H9 (cell line): ENCODE data around the gene MSLN. TPM values are rescaled to one million over a fixed set of nuclear protein-coding genes. Genes with fewer than 3 reads are reported as not detected.

Source experiments
- DNase-seq: peaks from one replicate; pipeline ENCODE4 v3.0.0-alpha.2; 2017
- H2AFZ ChIP-seq: one replicate; pipeline ENCODE4 v1.6.1; 2013; ENCODE audit warnings: mild to moderate bottlenecking, low read length, control low read depth, moderate library complexity
- H2AK5ac ChIP-seq: 2 replicates; pipeline ENCODE4 v1.6.1; 2013; ENCODE audit warnings: low read length, control low read depth, mixed read lengths; ENCODE audit not compliant: insufficient read length
- H2BK120ac ChIP-seq: one replicate; pipeline ENCODE4 v1.6.1; 2013; ENCODE audit warnings: low read depth, mild to moderate bottlenecking, low read length, control low read depth, inconsistent platforms; ENCODE audit not compliant: poor library complexity, severe bottlenecking
- H2BK12ac ChIP-seq: 2 replicates; pipeline ENCODE4 v1.6.1; 2013; ENCODE audit warnings: low read length, control low read depth, mixed read lengths, low read depth; ENCODE audit not compliant: insufficient read length
- H2BK15ac ChIP-seq: 2 replicates; pipeline ENCODE4 v1.6.1; 2013; ENCODE audit warnings: low read depth, low read length, control low read depth
- H2BK20ac ChIP-seq: one replicate; pipeline ENCODE4 v1.6.1; 2013; ENCODE audit warnings: low read depth, mild to moderate bottlenecking, low read length, control low read depth, inconsistent platforms; ENCODE audit not compliant: poor library complexity, severe bottlenecking
- H2BK5ac ChIP-seq: 2 replicates; pipeline ENCODE4 v1.6.1; 2013; ENCODE audit warnings: low read length, control low read depth, mixed read lengths; ENCODE audit not compliant: insufficient read length
- H3K14ac ChIP-seq: 2 replicates; pipeline ENCODE4 v1.6.1; 2013; ENCODE audit warnings: low read length, control low read depth; ENCODE audit not compliant: insufficient read depth
- H3K18ac ChIP-seq: 2 replicates; pipeline ENCODE4 v1.6.1; 2013; ENCODE audit warnings: low read depth, mild to moderate bottlenecking, mixed read lengths, low read length, control low read depth; ENCODE audit not compliant: insufficient read length
- H3K23ac ChIP-seq: 2 replicates; pipeline ENCODE4 v1.6.1; 2013; ENCODE audit warnings: low read length, control low read depth, mixed read lengths, low read depth; ENCODE audit not compliant: insufficient read length
- H3K23me2 ChIP-seq: 2 replicates; pipeline ENCODE4 v1.6.1; 2013; ENCODE audit warnings: low read depth, mild to moderate bottlenecking, mixed read lengths, low read length, control low read depth; ENCODE audit not compliant: insufficient read length, poor library complexity, severe bottlenecking
- H3K27ac ChIP-seq: 2 replicates; pipeline ENCODE4 v1.5.1; 2013; ENCODE audit warnings: low read length, control low read depth, mixed read lengths, low read depth; ENCODE audit not compliant: insufficient read length
- H3K27me3 ChIP-seq: 2 replicates; pipeline ENCODE4 v1.6.1; 2013; ENCODE audit warnings: low read length, control low read depth, inconsistent platforms; ENCODE audit not compliant: insufficient read depth
- H3K4ac ChIP-seq: 2 replicates; pipeline ENCODE4 v1.6.1; 2013; ENCODE audit warnings: low read depth, mild to moderate bottlenecking, control low read depth, inconsistent platforms, low read length, moderate library complexity
- H3K4me1 ChIP-seq: 2 replicates; pipeline ENCODE4 v1.6.1; 2013; ENCODE audit warnings: low read length, control low read depth, inconsistent platforms; ENCODE audit not compliant: insufficient read depth
- H3K4me2 ChIP-seq: 2 replicates; pipeline ENCODE4 v1.6.1; 2013; ENCODE audit warnings: low read length, control low read depth, mixed read lengths; ENCODE audit not compliant: insufficient read length, insufficient read depth
- H3K56ac ChIP-seq: 2 replicates; pipeline ENCODE4 v1.6.1; 2013; ENCODE audit warnings: low read depth, mild to moderate bottlenecking, mixed read lengths, low read length, control low read depth; ENCODE audit not compliant: insufficient read length
- H3K79me1 ChIP-seq: 2 replicates; pipeline ENCODE4 v1.6.1; 2013; ENCODE audit warnings: low read depth, mild to moderate bottlenecking, moderate library complexity, low read length, control low read depth, inconsistent platforms; ENCODE audit not compliant: insufficient read depth, poor library complexity, severe bottlenecking
- H3K79me2 ChIP-seq: 2 replicates; pipeline ENCODE4 v1.6.1; 2013; ENCODE audit warnings: low read length, control low read depth, inconsistent platforms; ENCODE audit not compliant: insufficient read depth
- H3K9ac ChIP-seq: 2 replicates; pipeline ENCODE4 v1.6.1; 2013; ENCODE audit warnings: low read length, control low read depth, mixed read lengths; ENCODE audit not compliant: insufficient read length; ENCODE audit errors: extremely low read depth
- H3K9me3 ChIP-seq: one replicate; pipeline ENCODE4 v1.6.1; 2013; ENCODE audit warnings: low read depth, low read length, inconsistent platforms; ENCODE audit not compliant: control insufficient read depth
- H3T11ph ChIP-seq: one replicate; pipeline ENCODE4 v1.6.1; 2013; ENCODE audit warnings: mild to moderate bottlenecking, low read length, control low read depth, inconsistent platforms
- H4K20me1 ChIP-seq: one replicate; pipeline ENCODE4 v1.6.1; 2013; ENCODE audit not compliant: control insufficient read depth, insufficient read length, insufficient read depth
- H4K5ac ChIP-seq: 2 replicates; pipeline ENCODE4 v1.6.1; 2013; ENCODE audit warnings: low read depth, mild to moderate bottlenecking, mixed read lengths, low read length, control low read depth; ENCODE audit not compliant: insufficient read length
- H4K8ac ChIP-seq: replicated peaks from 2 replicates; pipeline ENCODE4 v1.6.1; 2013; ENCODE audit warnings: low read length, control low read depth, mixed read lengths, low read depth; ENCODE audit not compliant: insufficient read length
- H4K91ac ChIP-seq: 2 replicates; pipeline ENCODE4 v1.6.1; 2013; ENCODE audit warnings: low read depth, mild to moderate bottlenecking, moderate library complexity, mixed read lengths, low read length, control low read depth; ENCODE audit not compliant: insufficient read length
- H3K27ac Mint-ChIP-seq, 3 experiments: 2 replicates in 2 of 3; 3 replicates in 1 of 3; pipeline ENCODE4 v1.8.0; 2020 to 2021; ENCODE audit warnings: mixed read lengths in 3 of 3, mild to moderate bottlenecking in 1 of 3, moderate library complexity in 1 of 3
- H3K27me3 Mint-ChIP-seq: 2 replicates; pipeline ENCODE4 v1.8.0; 2021; ENCODE audit warnings: low read depth, mild to moderate bottlenecking, moderate library complexity, mixed read lengths
- H3K36me3 Mint-ChIP-seq, 3 experiments: 2 replicates in 2 of 3; 3 replicates in 1 of 3; pipeline ENCODE4 v1.8.0; 2020 to 2021; ENCODE audit warnings: low read depth in 3 of 3, mixed read lengths in 3 of 3; ENCODE audit not compliant: insufficient read depth in 1 of 3
- H3K4me1 Mint-ChIP-seq, 2 experiments: 2 replicates each; pipeline ENCODE4 v1.8.0; 2020; ENCODE audit warnings: mixed read lengths in 2 of 2
- H3K4me3 Mint-ChIP-seq, 2 experiments: 2 replicates in 1 of 2; 3 replicates in 1 of 2; pipeline ENCODE4 v1.8.0; 2020 to 2021; ENCODE audit warnings: mild to moderate bottlenecking in 2 of 2, mixed read lengths in 2 of 2, moderate library complexity in 1 of 2
- H3K9me3 Mint-ChIP-seq, 2 experiments: 2 replicates in 1 of 2; 3 replicates in 1 of 2; pipeline ENCODE4 v1.8.0; 2020; ENCODE audit warnings: mild to moderate bottlenecking in 2 of 2, mixed read lengths in 2 of 2, moderate library complexity in 1 of 2
- CTCF ChIP-seq: fragments of 200-600 bp; sonication (generic); conservative IDR thresholded peaks from 3 replicates; pipeline ENCODE4 v1.8.0; 2021; ENCODE audit warnings: antibody characterized with exemption, mild to moderate bottlenecking
- WGBS: extraction: QIAGEN DNeasy Blood & Tissue Kit; methylation state at CpG from one replicate; pipeline ENCODE4 v1.1.7; 2013; ENCODE audit warnings: missing lambda C conversion rate, low lambda C conversion rate, mixed read lengths; ENCODE audit not compliant: insufficient read length; ENCODE audit errors: extremely low coverage; 5-methylcytosine and 5-hydroxymethylcytosine counted together
- total RNA-seq: library from RNA; stranded (reverse); gene quantifications from 2 replicates; pipeline ENCODE4 v1.2.1, GENCODE V29; 2021

Gene MSLN
- total RNA-seq, 1 experiment from 2014 or later = 0.22 TPM

DNA sequence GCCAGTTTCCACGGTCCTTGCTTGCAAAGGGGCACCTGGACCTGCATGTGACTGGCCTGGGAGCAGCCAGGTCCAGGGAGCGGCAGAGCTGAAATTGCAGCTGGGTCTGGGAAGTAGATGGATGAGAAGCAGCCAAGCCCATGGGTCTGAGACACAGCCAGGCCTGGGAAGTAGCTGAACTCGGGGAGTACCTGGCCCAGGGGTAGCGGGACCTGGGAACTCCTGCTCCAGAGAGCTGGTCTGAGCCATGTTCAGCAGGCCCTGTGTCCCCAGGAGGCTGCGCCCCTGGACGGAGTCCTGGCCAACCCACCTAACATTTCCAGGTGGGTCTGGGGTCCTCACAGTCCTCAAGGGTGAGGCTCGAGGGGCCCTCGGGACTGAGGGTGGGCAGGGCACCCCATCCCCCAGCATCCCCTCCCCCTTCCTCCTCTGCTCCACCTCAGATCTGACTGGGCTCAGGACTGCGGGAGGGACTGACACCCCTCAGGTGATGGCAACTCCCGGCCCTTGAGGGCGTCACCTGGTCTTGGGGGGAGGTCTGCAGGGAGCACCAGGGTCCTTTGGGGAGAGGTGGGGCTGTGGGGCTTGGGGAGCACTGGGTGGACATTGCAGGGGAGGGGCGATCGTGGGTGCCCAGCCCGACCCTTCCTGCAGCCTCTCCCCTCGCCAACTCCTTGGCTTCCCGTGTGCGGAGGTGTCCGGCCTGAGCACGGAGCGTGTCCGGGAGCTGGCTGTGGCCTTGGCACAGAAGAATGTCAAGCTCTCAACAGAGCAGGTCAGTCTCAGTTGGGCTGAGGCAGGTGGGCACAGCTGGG lies 3.0 kb downstream of the MSLN start:
- Mint-ChIP-seq H3K27ac (no peak overlapping the region; a peak in 1 of 7 replicates), H3K36me3 (no peaks in the 10 kb centered on the region)
- WGBS = no CpG with 5 or more reads among the region's 21 CpGs

More for the DNA sequence above, 3.0 kb downstream of the MSLN start:
- no peak overlapping the region for H4K91ac ChIP-seq
- no peak overlapping the region for H4K8ac ChIP-seq
- no peak overlapping the region for H3K9ac ChIP-seq
- Mint-ChIP-seq H3K27me3 (peaks cover 8% of the 10 kb centered on the region), H3K9me3 (no peaks in the 10 kb centered on the region), H3K4me1 (peaks cover 0 to 9% of the 10 kb centered on the region in 2 experiments; a peak in 2 of 4 replicates), H3K4me3 (no peak overlapping the region)
- DNase-seq = no peak
- no peaks in the 10 kb centered on the region for H4K20me1 ChIP-seq
- no peaks in the 10 kb centered on the region for H3K9me3 ChIP-seq
- H3K4me2 ChIP-seq = no peak overlapping the region
- no peaks in the 10 kb centered on the region for H3K4me1 ChIP-seq
- no peaks in the 10 kb centered on the region for H3K23me2 ChIP-seq
- no peak overlapping the region for H2BK15ac ChIP-seq
- no peak overlapping the region for H2AFZ ChIP-seq
- H2BK12ac ChIP-seq = no peak overlapping the region
- H3K18ac ChIP-seq = no peak overlapping the region
- H2BK5ac ChIP-seq = no peak overlapping the region
- no peak overlapping the region for H3T11ph ChIP-seq
- no peaks in the 10 kb centered on the region for H3K27me3 ChIP-seq
- H3K4ac ChIP-seq = no peak overlapping the region
- H3K23ac ChIP-seq = no peak overlapping the region
- H2AK5ac ChIP-seq = no peak overlapping the region
- H3K79me2 ChIP-seq = no peaks in the 10 kb centered on the region
- no peak overlapping the region for H2BK20ac ChIP-seq
- no peak overlapping the region for H3K14ac ChIP-seq
- no peak overlapping the region for H2BK120ac ChIP-seq
- no peaks in the 10 kb centered on the region for H3K79me1 ChIP-seq
- no peak overlapping the region for H3K27ac ChIP-seq
- H4K5ac ChIP-seq = no peak overlapping the region
- TF ChIP-seq CTCF = no peak
- no peak overlapping the region for H3K56ac ChIP-seq
